Glutamatergic neuron (in vitro differentiated cells): ENCODE data around the gene SUMO3. TPM values are rescaled to one million over a fixed set of nuclear protein-coding genes. Genes with fewer than 3 reads are reported as not detected.
A peak's percentile ranks its signal among the peaks of the same experiment; 100 is the strongest.

Source experiments
- DNase-seq: peaks from one replicate; pipeline ENCODE4 v3.0.0; 2022
- H3K27ac Mint-ChIP-seq: one replicate; pipeline ENCODE4 v1.8.0; 2020; ENCODE audit warnings: mild to moderate bottlenecking, mixed read lengths, inconsistent platforms; ENCODE audit not compliant: unreplicated experiment
- H3K27me3 Mint-ChIP-seq: one replicate; pipeline ENCODE4 v1.8.0; 2020; ENCODE audit warnings: mild to moderate bottlenecking, moderate library complexity, mixed read lengths, inconsistent platforms; ENCODE audit not compliant: unreplicated experiment
- H3K36me3 Mint-ChIP-seq: one replicate; pipeline ENCODE4 v1.8.0; 2020; ENCODE audit warnings: mild to moderate bottlenecking, mixed read lengths, inconsistent platforms; ENCODE audit not compliant: unreplicated experiment
- H3K4me1 Mint-ChIP-seq: one replicate; pipeline ENCODE4 v1.8.0; 2020; ENCODE audit warnings: mild to moderate bottlenecking, low read depth, mixed read lengths, inconsistent platforms; ENCODE audit not compliant: unreplicated experiment
- H3K4me3 Mint-ChIP-seq: one replicate; pipeline ENCODE4 v1.8.0; 2020; ENCODE audit warnings: mild to moderate bottlenecking, mixed read lengths, inconsistent platforms; ENCODE audit not compliant: unreplicated experiment
- H3K9me3 Mint-ChIP-seq: one replicate; pipeline ENCODE4 v1.8.0; 2020; ENCODE audit warnings: mild to moderate bottlenecking, moderate library complexity, mixed read lengths, inconsistent platforms; ENCODE audit not compliant: unreplicated experiment
- total RNA-seq: library from RNA; stranded (reverse); fragmentation: NEBNext Ultra II Directional; extraction: Animal tissue kit (Norgen Biotek cat#: 25700); gene quantifications from one replicate; pipeline ENCODE4 v1.2.1, GENCODE V29; 2021; ENCODE audit not compliant: unreplicated experiment
- TF ChIP-seq, protein P1 (sequence below): fragments of 200-600 bp; sonication (generic); IDR thresholded peaks from one replicate; pipeline ENCODE4 v1.5.0; 2021; ENCODE audit not compliant: partially characterized antibody, unreplicated experiment

The SUMO3 gene
- total RNA-seq, 1 donor from 2014 or later, result 63.5 TPM

DNA sequence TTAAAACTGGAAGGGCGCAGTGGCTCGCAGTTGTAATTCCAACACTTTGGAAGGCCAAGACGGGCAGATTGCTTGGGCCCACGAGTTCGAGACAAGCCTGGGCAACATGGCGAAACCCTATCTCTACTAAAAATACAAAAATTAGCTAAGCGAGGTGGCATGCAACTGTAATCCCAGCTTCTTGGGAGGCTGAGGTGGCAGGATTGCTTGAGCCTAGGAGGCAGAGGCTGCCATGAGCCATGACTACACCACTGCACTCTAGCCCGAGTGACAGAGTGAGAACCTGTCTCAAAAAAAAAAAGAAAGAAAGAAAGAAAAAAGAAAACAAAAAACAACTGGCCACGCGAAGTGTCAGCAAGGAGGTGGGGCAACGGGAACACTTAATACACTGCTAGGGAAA is 22.5 kb downstream of the SUMO3 start:
- H3K27me3 Mint-ChIP-seq, result peaks cover 5% of the 10 kb centered on the region
- peak overlapping the region; percentile 17 for H3K27ac Mint-ChIP-seq
- DNase-seq, result no peak
- TF ChIP-seq, protein P1, sequence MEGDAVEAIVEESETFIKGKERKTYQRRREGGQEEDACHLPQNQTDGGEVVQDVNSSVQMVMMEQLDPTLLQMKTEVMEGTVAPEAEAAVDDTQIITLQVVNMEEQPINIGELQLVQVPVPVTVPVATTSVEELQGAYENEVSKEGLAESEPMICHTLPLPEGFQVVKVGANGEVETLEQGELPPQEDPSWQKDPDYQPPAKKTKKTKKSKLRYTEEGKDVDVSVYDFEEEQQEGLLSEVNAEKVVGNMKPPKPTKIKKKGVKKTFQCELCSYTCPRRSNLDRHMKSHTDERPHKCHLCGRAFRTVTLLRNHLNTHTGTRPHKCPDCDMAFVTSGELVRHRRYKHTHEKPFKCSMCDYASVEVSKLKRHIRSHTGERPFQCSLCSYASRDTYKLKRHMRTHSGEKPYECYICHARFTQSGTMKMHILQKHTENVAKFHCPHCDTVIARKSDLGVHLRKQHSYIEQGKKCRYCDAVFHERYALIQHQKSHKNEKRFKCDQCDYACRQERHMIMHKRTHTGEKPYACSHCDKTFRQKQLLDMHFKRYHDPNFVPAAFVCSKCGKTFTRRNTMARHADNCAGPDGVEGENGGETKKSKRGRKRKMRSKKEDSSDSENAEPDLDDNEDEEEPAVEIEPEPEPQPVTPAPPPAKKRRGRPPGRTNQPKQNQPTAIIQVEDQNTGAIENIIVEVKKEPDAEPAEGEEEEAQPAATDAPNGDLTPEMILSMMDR, result no peak
- H3K4me1 Mint-ChIP-seq, result peaks cover 13% of the 10 kb centered on the region
- H3K9me3 Mint-ChIP-seq, result peaks cover 6% of the 10 kb centered on the region
- H3K4me3 Mint-ChIP-seq, result no peak overlapping the region
- peaks cover 13% of the 10 kb centered on the region for H3K36me3 Mint-ChIP-seq

GRCh38 chr21:44793592-44794374 is 24.1 kb downstream of the SUMO3 start:
- Mint-ChIP-seq H3K4me3 (no peak overlapping the region), H3K27me3 (peaks cover 5% of the 10 kb centered on the region), H3K4me1 (peaks cover 7% of the 10 kb centered on the region), H3K9me3 (peaks cover 8% of the 10 kb centered on the region), H3K36me3 (peaks cover 13% of the 10 kb centered on the region), H3K27ac (peak overlapping the region; percentile 22)
- TF ChIP-seq, protein P1, result no peak
- DNase-seq, result no peak

DNA sequence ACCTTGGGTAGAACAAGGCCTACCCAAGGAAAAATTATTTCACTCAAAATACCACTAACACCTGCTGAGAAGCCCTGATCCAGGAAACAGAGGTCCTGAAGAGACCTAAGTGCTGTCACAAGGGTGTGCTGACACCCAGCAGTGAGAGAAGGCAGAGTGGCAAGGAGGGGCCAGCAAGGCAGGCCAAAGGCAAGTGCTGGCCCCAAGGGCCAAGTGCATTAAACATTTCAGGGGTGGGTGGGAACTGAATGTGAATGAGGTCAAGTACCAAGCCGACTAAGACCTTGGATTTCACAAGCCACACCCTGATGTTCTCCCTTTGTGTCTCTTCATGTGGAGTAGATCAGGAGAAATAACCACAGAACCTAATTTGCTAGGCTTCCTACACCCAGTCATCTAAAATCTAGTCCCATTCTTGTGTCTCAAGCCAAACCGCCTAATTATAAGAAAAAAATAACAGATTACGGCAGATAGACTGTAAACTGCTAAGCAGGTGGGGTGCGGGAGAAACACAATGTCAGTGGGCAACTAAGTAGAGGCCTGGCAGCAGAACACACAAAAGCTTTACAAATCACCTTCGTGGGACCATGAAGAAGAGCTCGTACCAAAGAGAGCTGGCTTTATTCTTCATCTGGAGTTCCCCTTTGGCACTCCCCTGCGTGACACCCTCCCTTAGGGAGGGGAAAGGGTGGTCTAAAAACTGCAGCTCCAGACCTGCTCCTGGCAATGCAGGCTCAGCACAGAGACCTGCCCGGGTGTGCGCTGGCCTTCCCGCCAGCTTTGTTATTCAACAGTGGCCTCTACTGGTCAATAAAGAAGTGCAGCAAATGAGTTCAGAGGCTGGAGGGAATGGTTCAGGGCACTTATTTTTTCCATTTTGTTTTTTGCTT is 24.9 kb downstream of the SUMO3 start:
- peaks cover 7% of the 10 kb centered on the region for H3K4me1 Mint-ChIP-seq
- H3K4me3 Mint-ChIP-seq, result no peak overlapping the region
- peaks cover 13% of the 10 kb centered on the region for H3K36me3 Mint-ChIP-seq
- TF ChIP-seq, protein P1, result peak; percentile 74
- H3K27me3 Mint-ChIP-seq, result peaks cover 5% of the 10 kb centered on the region
- peak; percentile 67 for DNase-seq
- H3K27ac Mint-ChIP-seq, result peak overlapping the region; percentile 14
- H3K9me3 Mint-ChIP-seq, result peaks cover 8% of the 10 kb centered on the region

DNA sequence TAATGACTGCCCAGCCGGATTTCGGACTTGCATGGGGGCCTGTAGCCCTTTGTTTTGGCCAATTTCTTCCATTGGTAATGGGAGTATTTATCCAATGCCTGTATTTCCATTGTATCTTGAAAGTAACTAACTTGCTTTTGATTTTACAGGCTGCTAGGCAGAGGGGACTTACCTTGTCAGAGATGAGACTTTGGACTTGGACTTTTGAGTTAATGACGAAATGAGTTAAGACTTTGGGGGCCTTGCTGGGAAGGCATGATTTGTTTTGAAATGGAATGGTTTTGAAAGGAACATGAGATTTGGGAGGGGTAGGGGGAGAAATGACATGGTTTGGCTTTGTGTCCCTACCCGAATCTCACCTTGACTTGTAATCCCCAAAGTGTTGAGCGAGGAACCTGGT is 25.9 kb downstream of the SUMO3 start:
- H3K27ac Mint-ChIP-seq, result no peak overlapping the region
- DNase-seq, result no peak
- peaks cover 8% of the 10 kb centered on the region for H3K9me3 Mint-ChIP-seq
- H3K36me3 Mint-ChIP-seq, result peaks cover 12% of the 10 kb centered on the region
- H3K4me1 Mint-ChIP-seq, result peaks cover 6% of the 10 kb centered on the region
- H3K4me3 Mint-ChIP-seq, result no peak overlapping the region
- H3K27me3 Mint-ChIP-seq, result peaks cover 5% of the 10 kb centered on the region
- TF ChIP-seq, protein P1, result no peak

DNA sequence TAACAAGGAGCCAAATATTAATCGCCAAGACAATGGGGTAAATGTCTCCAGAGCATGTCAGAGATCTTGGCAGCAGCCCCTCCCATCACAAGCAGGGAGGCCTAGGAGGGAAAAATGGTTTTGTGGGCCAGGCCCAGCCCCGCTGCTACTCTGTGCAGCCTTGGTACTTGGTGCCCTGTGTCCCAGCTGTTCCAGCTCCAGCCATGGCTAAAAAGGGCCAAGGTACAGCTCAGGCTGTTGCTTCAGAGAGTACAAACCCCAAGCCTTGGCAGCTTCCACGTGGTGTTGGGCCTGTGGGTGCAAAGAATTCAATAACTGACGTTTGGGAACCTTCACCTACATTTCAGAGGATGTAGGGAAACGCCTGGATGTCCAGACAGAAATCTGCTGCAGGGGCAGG is 26.6 kb downstream of the SUMO3 start:
- Mint-ChIP-seq H3K27me3 (peaks cover 4% of the 10 kb centered on the region), H3K4me1 (peaks cover 3% of the 10 kb centered on the region), H3K27ac (no peak overlapping the region), H3K36me3 (peaks cover 8% of the 10 kb centered on the region), H3K9me3 (peaks cover 8% of the 10 kb centered on the region), H3K4me3 (no peak overlapping the region)
- TF ChIP-seq, protein P1, result no peak
- DNase-seq, result no peak
